Ishikawa (cell line): ENCODE data around the gene PLEKHM1.

Experiments
- CEBPB ChIP-seq: IDR thresholded peaks from 2 replicates; pipeline ENCODE4 v1.6.1; 2012
- CREB1 ChIP-seq: IDR thresholded peaks from 2 replicates; pipeline ENCODE4 v1.6.1; 2012; ENCODE audit warnings: low read depth
- EGR1 ChIP-seq: IDR thresholded peaks from 2 replicates; pipeline ENCODE4 v1.6.1; 2012
- EP300 ChIP-seq: IDR thresholded peaks from 2 replicates; pipeline ENCODE4 v1.6.1; 2012; ENCODE audit warnings: borderline replicate concordance
- FOXM1 ChIP-seq: IDR thresholded peaks from 2 replicates; pipeline ENCODE4 v1.6.1; 2012; ENCODE audit warnings: low read depth, borderline replicate concordance
- MAX ChIP-seq: IDR thresholded peaks from 2 replicates; pipeline ENCODE4 v1.6.1; 2012
- NFIC ChIP-seq: IDR thresholded peaks from 2 replicates; pipeline ENCODE4 v1.6.1; 2012
- RAD21 ChIP-seq: IDR thresholded peaks from 2 replicates; pipeline ENCODE4 v1.6.1; 2012; ENCODE audit warnings: low read depth
- REST ChIP-seq: IDR thresholded peaks from 2 replicates; pipeline ENCODE4 v1.6.1; 2012; ENCODE audit warnings: low read depth, mild to moderate bottlenecking
- TAF1 ChIP-seq: IDR thresholded peaks from 2 replicates; pipeline ENCODE4 v1.6.1; 2012; ENCODE audit warnings: low read depth, mild to moderate bottlenecking
- TCF12 ChIP-seq: IDR thresholded peaks from 2 replicates; pipeline ENCODE4 v1.6.1; 2012; ENCODE audit warnings: low read depth
- TEAD4 ChIP-seq: IDR thresholded peaks from 2 replicates; pipeline ENCODE4 v1.6.1; 2012
- USF1 ChIP-seq: IDR thresholded peaks from 2 replicates; pipeline ENCODE4 v1.6.1; 2012
- YY1 ChIP-seq: IDR thresholded peaks from 2 replicates; pipeline ENCODE4 v1.6.1; 2012; ENCODE audit warnings: low read depth
- ZBTB7A ChIP-seq: IDR thresholded peaks from 2 replicates; pipeline ENCODE4 v1.6.1; 2012; ENCODE audit warnings: low read depth

Gene PLEKHM1

GRCh38 chr17:45406107-45406506 lies 84.4 kb downstream of the PLEKHM1 start:
- TF ChIP-seq TEAD4 (no peak), EGR1 (no peak), RAD21 (no peak), YY1 (no peak), REST (no peak), FOXM1 (no peak), USF1 (no peak), TAF1 (no peak), MAX (no peak)

GRCh38 chr17:45405250-45406086 lies 85.1 kb downstream of the PLEKHM1 start:
- no peak for TF ChIP-seq FOXM1
- no peak for TF ChIP-seq YY1
- TF ChIP-seq RAD21: no peak
- no peak for TF ChIP-seq CEBPB
- no peak for TF ChIP-seq EP300
- TF ChIP-seq MAX: no peak
- no peak for TF ChIP-seq REST
- no peak for TF ChIP-seq ZBTB7A
- TF ChIP-seq TCF12: no peak
- no peak for TF ChIP-seq CREB1
- TF ChIP-seq TEAD4: no peak
- no peak for TF ChIP-seq TAF1
- TF ChIP-seq USF1: no peak
- TF ChIP-seq NFIC: no peak
- TF ChIP-seq EGR1: no peak

GRCh38 chr17:45404870-45405249 lies 85.7 kb downstream of the PLEKHM1 start:
- TF ChIP-seq CREB1: no peak
- TF ChIP-seq TAF1: no peak
- TF ChIP-seq TCF12: no peak
- no peak for TF ChIP-seq USF1
- TF ChIP-seq RAD21: no peak
- no peak for TF ChIP-seq MAX
- TF ChIP-seq TEAD4: no peak
- TF ChIP-seq EGR1: no peak
- no peak for TF ChIP-seq EP300
- no peak for TF ChIP-seq REST
- no peak for TF ChIP-seq FOXM1
- TF ChIP-seq ZBTB7A: no peak
- no peak for TF ChIP-seq YY1
- TF ChIP-seq CEBPB: no peak
- no peak for TF ChIP-seq NFIC
